IPS-NIHi7 (cell line): ENCODE results near the gene CAMKK2.
"Not testable (repeated sequence)": the region's sequence is repeated elsewhere in the genome, so short reads cannot be mapped to it uniquely, and the experiment has no call there.

Experiments used
- DNase-seq: peaks from one replicate; pipeline ENCODE4 v3.0.0; 2012; ENCODE audit warnings: mixed read lengths; ENCODE audit errors: extremely low spot score

CAMKK2 gene

GRCh38 chr12:121246893-121247557 lies 49.5 kb downstream of the CAMKK2 start:
- no peak for DNase-seq

GRCh38 chr12:121245951-121246350 lies 50.6 kb downstream of the CAMKK2 start:
- DNase-seq, result no peak

- no peak for DNase-seq
Observed at GRCh38 chr12:121245031-121245430, 51.5 kb downstream of the CAMKK2 start.

- DNase-seq, result no peak
Observed at GRCh38 chr12:121241156-121241970, 55.1 kb downstream of the CAMKK2 start.

GRCh38 chr12:121240484-121241101 lies 55.9 kb downstream of the CAMKK2 start:
- peak; percentile 55 for DNase-seq

GRCh38 chr12:121240062-121240420 lies 56.5 kb downstream of the CAMKK2 start:
- no peak for DNase-seq

GRCh38 chr12:121239351-121240061 lies 57.0 kb downstream of the CAMKK2 start:
- DNase-seq, result no peak

- no peak for DNase-seq
Observed at GRCh38 chr12:121238604-121239350, 57.7 kb downstream of the CAMKK2 start.

GRCh38 chr12:121238086-121238485 lies 58.4 kb downstream of the CAMKK2 start:
- DNase-seq, result no peak

- DNase-seq, result no peak
Observed at GRCh38 chr12:121237415-121237814, 59.1 kb downstream of the CAMKK2 start.

- DNase-seq, result no peak
Observed at GRCh38 chr12:121236776-121237175, 59.7 kb downstream of the CAMKK2 start.

GRCh38 chr12:121233628-121234020 lies 62.9 kb downstream of the CAMKK2 start:
- no peak for DNase-seq

GRCh38 chr12:121232977-121233627 lies 63.4 kb downstream of the CAMKK2 start:
- DNase-seq, result no peak

- DNase-seq, result no peak
Observed at GRCh38 chr12:121232163-121232562, 64.3 kb downstream of the CAMKK2 start.

GRCh38 chr12:121230538-121230907 lies 66.0 kb downstream of the CAMKK2 start:
- DNase-seq, result no peak

GRCh38 chr12:121229826-121230537 lies 66.5 kb downstream of the CAMKK2 start:
- peak; percentile 95 for DNase-seq

- DNase-seq, result no peak
Observed at GRCh38 chr12:121228919-121229665, 67.4 kb downstream of the CAMKK2 start.

- DNase-seq, result peak; percentile 7
Observed at GRCh38 chr12:121227294-121227693, 69.2 kb downstream of the CAMKK2 start.

GRCh38 chr12:121226871-121227270 lies 69.6 kb downstream of the CAMKK2 start:
- not testable (repeated sequence) for DNase-seq

- no peak for DNase-seq
Observed at GRCh38 chr12:121226399-121226798, 70.1 kb downstream of the CAMKK2 start.
